Hepatocyte (in vitro differentiated cells): Measurements from ENCODE around the gene DENND1A.

Experiments
- CTCF ChIP-seq: fragments of 200-600 bp; sonication (generic); IDR thresholded peaks from 2 replicates; pipeline ENCODE4 v1.5.1; 2016; ENCODE audit warnings: antibody characterized with exemption, mild to moderate bottlenecking; ENCODE audit not compliant: poor library complexity
- EZH2 ChIP-seq: fragments of 200-600 bp; sonication (generic); IDR thresholded peaks from 2 replicates; pipeline ENCODE4 v1.6.1; 2016; ENCODE audit warnings: antibody characterized with exemption, mild to moderate bottlenecking, borderline replicate concordance
- EZH2phosphoT487 ChIP-seq: fragments of 200-600 bp; sonication (generic); IDR thresholded peaks from one replicate; pipeline ENCODE4 v1.6.1; 2018; ENCODE audit warnings: antibody characterized with exemption, mild to moderate bottlenecking, low read depth, moderate library complexity; ENCODE audit not compliant: unreplicated experiment, severe bottlenecking

GRCh38 chr9:123925819-123926218 lies 4.1 kb downstream of the DENND1A start:
- TF ChIP-seq CTCF (no peak), EZH2 (no peak), EZH2phosphoT487 (no peak)
